Measurements from ENCODE around the gene WFIKKN2. TPM values are rescaled to one million over a fixed set of nuclear protein-coding genes. Genes with fewer than 3 reads are reported as not detected.

The WFIKKN2 gene
- total and polyA plus RNA-seq, 4 donors: 0.01 to 0.31 (median 0.13) TPM

DNA sequence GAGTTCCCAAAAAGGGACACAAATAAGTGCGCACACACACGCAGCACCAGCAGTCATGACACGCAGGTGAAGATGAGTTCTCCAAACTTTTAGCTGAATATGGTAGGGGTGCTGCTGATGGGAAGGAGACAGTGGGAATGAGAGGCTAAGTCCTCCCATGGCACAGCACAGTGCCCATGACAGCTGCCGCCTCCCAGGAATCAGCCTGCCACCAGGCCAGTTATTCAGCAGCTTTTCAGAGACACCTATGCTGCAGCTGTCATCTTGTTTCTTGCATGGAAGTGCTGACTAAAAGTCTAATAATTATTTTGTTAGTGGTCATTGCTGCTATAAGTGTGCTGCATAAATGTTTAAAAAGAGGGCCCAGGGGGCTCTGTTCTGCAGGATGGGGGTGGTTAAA is 12.2 kb downstream of the WFIKKN2 start:
- no peak overlapping the region for H3K4me3 ChIP-seq
- H3K36me3 ChIP-seq (ENCODE audit: control insufficient read depth in 4 of 4, insufficient read depth in 4 of 4, low read length in 4 of 4): no peaks in the 10 kb centered on the region
- TF ChIP-seq CTCF (IDR thresholded peaks at IDR 0.05; ENCODE audit: control extremely low read depth, extremely low read depth): no peak
- peaks cover 0 to 5% (median 0%) of the 10 kb centered on the region in 5 donors for H3K4me1 ChIP-seq (ENCODE audit: control insufficient read depth in 5 of 5, insufficient read depth in 5 of 5, low read length in 5 of 5)
- no peak for DNase-seq
- WGBS, 2 donors: 97 to 100% methylated on average over 4 of the region's 4 CpGs
- no peak overlapping the region for H3K27ac ChIP-seq (ENCODE audit: low read depth in 1 of 2, low read length in 1 of 2)
- no peak for ATAC-seq (ENCODE audit: insufficient read depth, low FRiP score)
- no peaks in the 10 kb centered on the region for H3K27me3 ChIP-seq (ENCODE audit: control insufficient read depth in 3 of 3, insufficient read depth in 3 of 3, low read length in 2 of 3)
- no peaks in the 10 kb centered on the region for H3K9me3 ChIP-seq (ENCODE audit: control insufficient read depth in 4 of 4, insufficient read depth in 3 of 4, low read length in 3 of 4)
- no peak overlapping the region for H3K9ac ChIP-seq (ENCODE audit: insufficient read depth in 1 of 2, low read length in 2 of 2)

GRCh38 chr17:50848039-50848438 is 12.7 kb downstream of the WFIKKN2 start:
- peaks cover 0 to 8% (median under 1%) of the 10 kb centered on the region in 5 donors for H3K4me1 ChIP-seq (ENCODE audit: control insufficient read depth in 5 of 5, insufficient read depth in 5 of 5, low read length in 5 of 5)
- ATAC-seq (ENCODE audit: insufficient read depth, low FRiP score) (no peak), DNase-seq (no peak)
- no peaks in the 10 kb centered on the region for H3K9me3 ChIP-seq (ENCODE audit: control insufficient read depth in 4 of 4, insufficient read depth in 3 of 4, low read length in 3 of 4)
- H3K36me3 ChIP-seq (ENCODE audit: control insufficient read depth in 4 of 4, insufficient read depth in 4 of 4, low read length in 4 of 4): no peaks in the 10 kb centered on the region
- no peak overlapping the region for H3K4me3 ChIP-seq
- H3K9ac ChIP-seq (ENCODE audit: insufficient read depth in 1 of 2, low read length in 2 of 2): no peak overlapping the region
- H3K27ac ChIP-seq (ENCODE audit: low read depth in 1 of 2, low read length in 1 of 2): no peak overlapping the region
- 95% methylated on average over 3 of the region's 3 CpGs for WGBS, 2 donors
- H3K27me3 ChIP-seq (ENCODE audit: control insufficient read depth in 3 of 3, insufficient read depth in 3 of 3, low read length in 2 of 3): no peaks in the 10 kb centered on the region
- no peak for TF ChIP-seq CTCF (IDR thresholded peaks at IDR 0.05; ENCODE audit: control extremely low read depth, extremely low read depth)

GRCh38 chr17:50848711-50849110 is 13.3 kb downstream of the WFIKKN2 start:
- no peak for TF ChIP-seq CTCF (IDR thresholded peaks at IDR 0.05; ENCODE audit: control extremely low read depth, extremely low read depth)
- Histone ChIP-seq H3K9me3 (ENCODE audit: control insufficient read depth in 4 of 4, insufficient read depth in 3 of 4, low read length in 3 of 4) (no peaks in the 10 kb centered on the region), H3K27me3 (ENCODE audit: control insufficient read depth in 3 of 3, insufficient read depth in 3 of 3, low read length in 2 of 3) (no peaks in the 10 kb centered on the region), H3K4me1 (ENCODE audit: control insufficient read depth in 5 of 5, insufficient read depth in 5 of 5, low read length in 5 of 5) (peaks cover 0 to 8% (median 2%) of the 10 kb centered on the region in 5 donors), H3K27ac (ENCODE audit: low read depth in 1 of 2, low read length in 1 of 2) (no peak overlapping the region), H3K36me3 (ENCODE audit: control insufficient read depth in 4 of 4, insufficient read depth in 4 of 4, low read length in 4 of 4) (no peaks in the 10 kb centered on the region), H3K4me3 (no peak overlapping the region), H3K9ac (ENCODE audit: insufficient read depth in 1 of 2, low read length in 2 of 2) (no peak overlapping the region)
- ATAC-seq (ENCODE audit: insufficient read depth, low FRiP score) (no peak), DNase-seq (no peak)
- whole genome bisulfite sequencing, 2 donors: 31 to 40% methylated on average over 2 of the region's 2 CpGs

- ATAC-seq (ENCODE audit: insufficient read depth, low FRiP score) (no peak), DNase-seq (no peak)
- peaks cover 0 to 8% (median 2%) of the 10 kb centered on the region in 5 donors for H3K4me1 ChIP-seq (ENCODE audit: control insufficient read depth in 5 of 5, insufficient read depth in 5 of 5, low read length in 5 of 5)
- H3K36me3 ChIP-seq (ENCODE audit: control insufficient read depth in 4 of 4, insufficient read depth in 4 of 4, low read length in 4 of 4): no peaks in the 10 kb centered on the region
- H3K27ac ChIP-seq (ENCODE audit: low read depth in 1 of 2, low read length in 1 of 2): no peak overlapping the region
- H3K4me3 ChIP-seq: no peak overlapping the region
- H3K9me3 ChIP-seq (ENCODE audit: control insufficient read depth in 4 of 4, insufficient read depth in 3 of 4, low read length in 3 of 4): no peaks in the 10 kb centered on the region
- TF ChIP-seq CTCF (IDR thresholded peaks at IDR 0.05; ENCODE audit: control extremely low read depth, extremely low read depth): no peak
- H3K27me3 ChIP-seq (ENCODE audit: control insufficient read depth in 3 of 3, insufficient read depth in 3 of 3, low read length in 2 of 3): no peaks in the 10 kb centered on the region
- 92 to 93% methylated on average over 7 of the region's 7 CpGs for WGBS, 2 donors
- H3K9ac ChIP-seq (ENCODE audit: insufficient read depth in 1 of 2, low read length in 2 of 2): no peak overlapping the region
Measured at GRCh38 chr17:50850640-50851039, 15.3 kb downstream of the WFIKKN2 start.
